HG02938 (cell line): ENCODE measurements around the gene PCCA.

Source experiments
- ATAC-seq: cut with Tn5 transposase; IDR thresholded peaks from one replicate; pipeline ENCODE4 v1.9.1; 2021; ENCODE audit warnings: mild to moderate bottlenecking, moderate library complexity; ENCODE audit not compliant: unreplicated experiment

Gene PCCA

DNA sequence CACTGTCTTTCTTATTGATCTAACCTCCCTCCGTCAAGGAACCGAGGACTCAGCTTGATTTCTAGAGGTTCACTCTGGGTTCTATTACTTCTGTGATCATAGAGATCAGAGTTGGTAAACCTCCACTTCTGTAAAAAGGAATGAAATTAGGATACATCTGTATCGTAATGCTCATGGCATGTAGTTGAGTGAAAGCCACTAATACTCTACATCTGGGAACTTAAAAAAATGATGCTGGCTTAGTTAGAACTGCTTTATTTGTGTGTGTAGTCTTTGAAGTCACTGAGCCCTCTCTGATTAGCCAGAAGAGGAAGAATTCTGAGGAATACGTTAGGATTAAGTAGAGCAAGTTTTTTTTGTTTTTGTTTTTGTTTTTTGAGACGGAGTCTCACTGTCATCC lies 358.9 kb downstream of the PCCA start:
- ATAC-seq, result no peak

DNA sequence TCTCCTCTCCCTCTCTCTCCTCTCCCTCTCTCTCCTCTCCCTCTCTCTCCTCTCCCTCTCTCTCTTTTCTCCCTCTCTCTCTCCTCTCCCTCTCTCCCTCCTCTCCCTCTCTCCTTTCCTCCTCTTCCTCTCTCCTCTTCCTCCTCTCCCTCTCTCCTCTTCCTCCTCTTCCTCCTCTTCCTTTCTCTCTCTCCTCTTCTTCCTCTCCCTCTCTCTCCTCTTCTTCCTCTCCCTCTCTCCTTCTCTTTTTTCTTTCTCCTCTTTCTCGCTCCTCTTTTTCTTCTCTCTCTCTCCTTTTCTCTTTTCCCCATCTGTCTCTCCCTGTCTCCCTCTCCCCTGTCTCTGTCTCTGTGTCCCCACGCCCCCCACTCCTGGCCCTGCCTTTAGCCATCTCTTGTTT lies 363.0 kb downstream of the PCCA start:
- no peak for ATAC-seq

DNA sequence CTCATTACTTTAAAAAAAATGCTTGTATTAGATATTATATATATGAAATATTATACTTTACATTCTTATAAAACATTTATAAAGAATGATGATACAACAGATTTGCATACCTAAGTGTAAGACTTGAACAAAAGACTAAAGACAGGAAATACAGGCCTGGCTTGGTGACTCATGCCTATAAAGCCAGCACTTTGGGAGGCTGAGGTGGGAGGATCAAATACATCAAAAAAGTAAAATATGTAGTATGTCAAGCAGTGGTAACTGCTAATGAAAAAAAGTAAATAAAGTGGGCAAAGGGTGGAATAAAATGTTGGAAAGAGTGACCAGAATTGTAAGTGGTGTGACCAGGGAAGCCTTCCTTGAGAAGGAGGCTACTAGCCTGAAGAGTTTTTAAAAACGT lies 366.0 kb downstream of the PCCA start:
- no peak for ATAC-seq

- no peak for ATAC-seq
Observed at GRCh38 chr13:100458673-100459072, 369.8 kb downstream of the PCCA start.

DNA sequence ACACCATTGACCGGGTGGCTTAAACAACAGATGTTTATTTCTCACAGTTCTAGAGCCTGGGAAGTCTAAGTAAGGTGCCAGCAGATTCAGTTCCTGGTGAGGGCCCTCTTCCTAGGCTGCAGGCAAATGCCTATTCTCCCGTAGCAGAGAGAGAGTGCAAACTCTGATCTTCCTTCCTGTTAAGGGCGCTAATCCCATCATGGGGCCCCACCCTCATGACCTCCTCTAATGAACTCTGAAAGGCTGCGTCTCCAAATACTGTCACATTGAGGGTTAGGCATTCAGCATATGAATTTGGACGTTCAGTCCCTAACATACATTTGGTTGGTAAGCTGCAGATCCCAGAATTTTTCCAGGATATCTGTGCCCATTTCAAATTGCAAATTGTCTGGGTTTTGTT lies 370.9 kb downstream of the PCCA start:
- ATAC-seq, result no peak

DNA sequence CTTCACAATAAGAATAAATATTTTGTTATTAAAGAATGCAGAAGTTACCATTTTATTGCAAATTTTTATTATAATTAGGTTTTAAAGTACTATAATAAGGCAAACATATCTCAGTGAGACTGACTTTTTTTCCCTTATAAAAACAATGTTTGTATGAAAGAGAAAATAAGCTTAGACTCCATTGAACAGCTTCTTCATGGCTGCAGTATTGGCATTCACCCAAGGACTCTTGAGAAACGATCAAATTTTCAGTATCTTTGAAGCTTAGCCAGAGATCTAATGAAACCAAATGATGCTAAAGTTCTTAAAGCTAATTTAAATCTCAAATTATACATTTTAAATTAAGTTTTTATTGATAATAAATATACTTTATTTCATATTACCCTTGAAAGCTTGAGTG lies 371.4 kb downstream of the PCCA start:
- ATAC-seq, result no peak

DNA sequence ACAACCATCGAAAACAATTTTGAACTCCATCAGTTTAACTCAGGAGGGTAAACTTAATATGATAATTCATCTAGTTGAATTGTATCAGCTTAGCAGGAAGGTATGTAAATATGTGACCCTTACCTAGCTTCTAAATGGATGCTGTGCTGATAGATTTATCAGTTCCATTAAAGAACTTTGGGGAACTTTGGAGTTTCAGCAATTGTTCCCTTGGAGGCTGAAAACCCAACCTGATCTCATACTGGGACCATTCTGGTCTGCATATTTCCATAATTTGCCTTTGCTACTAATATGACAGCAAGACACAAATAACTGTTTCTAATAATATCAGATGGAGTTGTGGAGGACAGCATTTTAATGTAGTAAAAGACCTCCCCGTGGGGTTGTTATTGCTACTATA lies 371.9 kb downstream of the PCCA start:
- ATAC-seq, result no peak

GRCh38 chr13:100461309-100462030 lies 372.6 kb downstream of the PCCA start:
- no peak for ATAC-seq

GRCh38 chr13:100464006-100464405 lies 375.1 kb downstream of the PCCA start:
- ATAC-seq, result no peak

- no peak for ATAC-seq
Observed at GRCh38 chr13:100465558-100465957, 376.7 kb downstream of the PCCA start.

GRCh38 chr13:100470866-100471505 lies 382.1 kb downstream of the PCCA start:
- ATAC-seq, result no peak

- no peak for ATAC-seq
Observed at GRCh38 chr13:100473087-100473486, 384.2 kb downstream of the PCCA start.

DNA sequence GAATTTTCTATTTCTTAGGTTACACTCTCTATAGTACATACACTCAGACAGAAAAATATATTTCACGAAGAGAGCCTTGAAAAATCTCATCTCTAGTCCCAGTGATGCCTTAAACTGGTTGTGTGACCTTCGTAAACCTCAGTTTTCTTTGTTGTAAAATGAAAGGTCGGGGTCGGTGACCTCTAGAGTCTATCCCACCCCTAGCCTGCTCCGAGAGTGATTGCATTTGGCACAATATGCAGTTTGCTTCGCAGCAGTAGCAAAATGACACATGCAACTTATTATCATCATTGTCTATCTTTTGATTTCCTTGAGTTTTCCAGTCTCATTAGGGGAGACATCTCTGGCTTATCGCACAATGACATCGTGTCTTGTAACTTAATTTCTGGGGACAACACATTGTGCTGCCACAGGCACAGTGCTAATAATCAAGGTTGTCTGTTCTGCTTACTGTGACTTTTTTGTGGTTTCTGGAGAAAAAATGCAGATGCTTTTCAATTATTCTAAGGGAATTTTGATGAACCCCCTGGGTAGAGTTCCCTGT lies 384.7 kb downstream of the PCCA start:
- no peak for ATAC-seq

DNA sequence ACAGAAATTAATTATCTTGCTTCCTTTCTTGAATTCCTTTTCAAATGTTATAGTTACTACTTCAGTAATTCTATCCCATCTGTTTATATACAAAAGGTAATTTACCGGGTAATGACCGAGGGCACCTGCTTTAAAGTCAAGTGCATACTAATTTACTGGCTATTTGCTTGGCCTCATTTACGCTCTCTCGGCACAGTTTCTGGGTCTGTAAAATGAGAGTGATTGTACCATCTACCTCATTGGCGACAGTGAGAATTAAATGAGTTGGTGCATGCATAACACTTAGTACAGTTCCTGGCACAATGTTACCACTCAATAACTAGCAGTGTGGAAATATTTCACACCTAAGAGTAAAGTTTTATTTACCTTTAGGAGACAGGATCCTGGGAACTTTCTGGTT lies 388.1 kb downstream of the PCCA start:
- no peak for ATAC-seq

DNA sequence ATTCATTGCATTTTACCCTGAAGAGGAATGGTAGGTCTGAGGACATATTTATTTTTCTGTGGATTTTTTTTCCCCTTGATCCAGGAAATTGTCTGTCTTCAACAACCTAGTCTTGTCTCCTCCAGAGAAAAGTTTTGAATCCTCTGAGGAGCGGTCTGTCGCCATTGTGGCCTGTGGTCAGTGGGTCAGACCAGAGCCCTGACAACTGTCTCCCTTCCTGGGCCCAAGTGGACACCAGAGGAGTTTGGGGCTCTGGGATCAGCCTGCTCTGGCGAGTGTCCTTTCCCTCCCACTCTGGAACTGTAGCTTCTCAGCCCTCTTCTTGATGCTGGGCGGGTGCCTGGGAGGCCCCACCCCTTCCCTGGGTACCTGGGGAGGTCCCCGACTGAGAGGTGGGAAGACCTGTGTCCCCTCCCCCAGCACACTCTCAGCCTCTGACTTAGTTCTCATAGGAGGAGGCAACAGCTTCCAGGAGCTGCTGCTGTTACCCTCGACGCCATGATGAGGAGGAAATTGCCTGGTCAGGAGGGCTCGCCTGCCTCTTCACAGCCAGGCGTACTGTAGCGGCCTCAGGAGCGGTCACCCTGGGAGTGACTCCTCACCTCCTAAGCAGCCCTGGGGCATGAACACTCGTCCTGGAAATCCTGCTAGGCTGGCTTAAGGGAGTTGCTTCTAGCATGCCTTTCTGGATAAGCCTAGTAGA lies 389.4 kb downstream of the PCCA start:
- no peak for ATAC-seq

DNA sequence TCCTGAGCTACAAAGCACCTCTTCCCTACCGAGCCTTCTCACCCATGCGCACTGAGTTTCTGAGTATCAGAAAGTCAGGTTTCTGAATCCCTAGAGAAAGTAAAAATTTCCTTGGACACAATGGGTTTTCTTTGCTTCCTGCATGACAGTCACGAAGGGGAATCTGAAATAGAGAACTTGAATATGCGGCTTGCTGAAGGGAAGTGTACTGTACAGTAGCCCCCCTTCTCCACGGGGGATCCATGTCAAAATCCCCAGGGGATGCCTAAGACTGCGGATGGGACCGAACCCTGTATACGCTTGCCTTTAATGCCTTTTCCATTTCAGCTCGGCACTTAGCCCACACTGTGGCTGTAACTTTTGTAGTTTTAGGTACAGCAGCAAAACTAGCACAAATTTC lies 391.8 kb downstream of the PCCA start:
- no peak for ATAC-seq

DNA sequence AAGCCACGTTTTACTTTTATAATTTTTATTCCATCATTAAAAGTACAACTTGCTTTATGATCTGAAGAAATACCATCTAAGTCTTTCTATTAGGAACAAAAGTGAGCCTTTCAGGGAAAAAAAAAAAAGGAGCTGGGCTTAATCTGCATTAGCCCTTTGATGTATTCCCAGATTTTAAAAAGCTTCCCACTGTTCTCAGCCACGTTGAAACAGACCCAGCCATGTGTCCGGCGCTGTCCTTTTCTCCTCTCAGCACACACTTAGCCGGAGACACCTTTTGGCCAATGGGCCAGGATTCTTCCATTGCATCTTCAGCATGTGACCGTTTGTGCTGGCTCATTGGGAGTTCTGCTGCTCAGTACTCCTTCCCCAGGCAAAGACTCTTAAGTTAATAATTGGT lies 394.2 kb downstream of the PCCA start:
- no peak for ATAC-seq

DNA sequence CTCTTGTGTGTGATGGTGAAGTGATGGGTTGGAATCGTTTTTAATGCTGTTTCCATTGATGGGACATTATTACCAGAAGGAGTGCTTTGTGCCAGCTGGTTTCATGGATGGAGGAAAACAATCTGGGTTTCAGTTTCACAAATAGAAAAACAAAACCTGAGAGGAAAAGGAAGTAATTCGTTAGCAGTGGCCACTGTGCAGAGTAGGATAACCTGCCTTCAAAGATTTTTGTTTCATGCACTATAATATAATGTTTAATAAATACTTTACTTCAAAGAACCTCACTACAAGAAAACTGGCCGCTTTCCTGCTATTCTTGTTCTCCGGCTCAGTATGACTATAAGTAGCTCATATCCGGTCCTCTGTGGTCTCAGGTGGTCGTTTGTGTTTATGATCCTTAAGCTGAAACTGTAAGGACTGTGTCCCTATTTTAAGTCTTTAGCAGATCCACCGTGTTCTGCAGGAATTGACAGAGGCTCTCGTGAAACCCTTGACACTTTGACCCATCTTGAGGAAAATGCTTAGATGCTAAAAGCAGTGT lies 395.0 kb downstream of the PCCA start:
- ATAC-seq, result no peak

GRCh38 chr13:100484702-100485101 lies 395.8 kb downstream of the PCCA start:
- no peak for ATAC-seq

DNA sequence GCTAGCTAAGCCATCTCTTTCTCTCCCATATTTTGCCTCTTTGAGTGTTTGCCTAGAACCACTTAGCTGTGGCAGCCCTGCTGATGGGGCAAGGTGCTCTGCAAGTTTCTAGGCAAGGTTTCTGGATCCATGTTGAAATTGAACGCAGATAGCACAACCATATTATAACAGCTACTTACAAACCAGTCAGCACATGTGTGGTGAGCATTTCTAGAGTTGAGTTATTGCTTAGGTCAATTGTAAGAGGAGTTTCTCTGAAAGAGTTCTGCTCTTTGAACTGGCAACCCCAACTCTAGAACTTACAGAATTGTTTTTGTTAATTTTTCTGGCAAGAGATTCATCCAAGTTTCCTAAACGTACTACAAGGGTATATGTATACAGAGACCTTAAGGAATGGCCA lies 396.4 kb downstream of the PCCA start:
- ATAC-seq, result no peak

DNA sequence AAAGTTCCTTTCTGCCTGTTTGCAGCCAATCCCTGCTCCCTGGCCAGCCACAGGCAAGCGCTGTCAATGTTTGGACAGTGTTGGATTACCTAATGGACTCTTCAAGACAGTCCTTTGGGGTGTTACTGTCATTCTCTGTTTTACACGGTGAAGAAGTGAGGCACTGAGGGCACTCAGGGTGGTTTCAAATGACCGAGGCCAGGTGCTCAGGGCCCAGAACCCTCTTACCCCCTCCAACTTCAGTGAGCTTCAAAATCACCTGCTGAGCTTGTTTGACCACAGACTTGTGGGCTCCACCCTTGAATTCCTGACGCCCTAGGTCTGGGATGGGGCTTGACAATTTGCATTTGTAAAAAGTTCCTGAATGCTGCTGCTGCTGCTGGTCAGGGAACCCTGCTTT lies 401.8 kb downstream of the PCCA start:
- ATAC-seq, result no peak
